ENCODE measurements around the gene SCTR.
A peak's percentile ranks its signal among the peaks of the same experiment; 100 is the strongest.

The SCTR gene

GRCh38 chr2:119522671-119523070, 1.6 kb downstream of the SCTR start:
- DNase-seq: no peak

DNA sequence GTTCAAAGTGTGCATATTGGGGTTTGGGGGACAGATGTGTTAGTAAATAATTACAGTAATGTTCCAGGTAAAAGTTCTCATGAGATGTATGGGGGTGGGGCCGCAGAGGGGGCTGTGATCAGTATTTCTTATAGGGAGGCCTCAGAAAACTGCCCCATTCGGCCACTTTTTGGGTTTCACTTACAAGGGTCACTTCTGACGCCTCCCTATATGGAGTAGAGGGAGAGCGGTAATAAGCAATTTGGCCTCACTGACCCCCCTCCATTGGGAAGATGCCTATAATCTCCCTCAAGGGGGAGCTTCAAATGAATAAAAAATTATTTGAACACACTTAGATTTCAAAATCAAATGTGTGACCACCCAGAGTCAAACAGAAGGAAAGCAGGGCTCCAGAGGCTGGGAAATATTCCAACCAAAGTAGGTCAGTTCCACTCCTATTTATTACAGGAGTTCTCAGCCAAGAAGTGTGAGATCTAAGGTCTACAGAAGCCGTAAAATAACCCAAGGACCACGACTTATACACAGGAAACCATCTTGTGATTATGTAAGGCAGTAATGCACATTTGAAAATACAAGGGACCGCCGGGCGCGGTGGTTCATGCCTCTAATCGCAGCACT, 2.7 kb downstream of the SCTR start:
- no peak for DNase-seq

DNA sequence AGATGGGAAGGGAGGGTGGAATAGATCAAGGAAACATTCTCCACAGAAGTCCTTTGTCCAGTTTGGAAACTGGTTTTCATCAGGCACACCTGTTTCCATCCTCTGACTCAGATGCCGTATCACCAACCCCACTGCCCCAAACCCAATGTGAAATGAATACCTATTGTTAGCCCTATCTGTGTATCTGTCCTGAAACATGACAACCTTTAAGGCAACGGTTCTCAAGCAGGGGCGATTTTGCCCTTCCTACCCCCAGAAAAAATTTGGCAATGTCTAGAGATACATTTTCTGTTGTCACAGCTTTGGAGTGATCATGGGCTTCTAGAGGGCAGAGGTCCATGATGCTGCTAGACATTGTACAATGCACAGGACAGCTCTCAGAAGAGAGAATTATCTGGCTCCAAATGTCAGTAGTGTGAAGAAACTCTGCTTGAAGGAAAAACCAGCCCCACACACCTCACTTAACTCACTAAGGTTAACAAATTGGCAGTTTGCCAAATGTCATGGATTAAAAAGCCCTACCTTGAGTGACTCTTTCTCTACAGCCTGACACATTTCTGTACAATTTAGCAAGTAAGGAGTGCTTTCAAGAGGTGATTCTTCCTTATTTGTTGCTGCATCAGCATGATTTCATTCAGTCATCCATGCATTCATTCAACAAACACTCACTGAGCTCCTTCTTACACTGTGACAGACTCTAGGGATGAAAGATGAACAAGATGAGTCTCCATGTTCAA, 3.4 kb downstream of the SCTR start:
- no peak for DNase-seq

DNA sequence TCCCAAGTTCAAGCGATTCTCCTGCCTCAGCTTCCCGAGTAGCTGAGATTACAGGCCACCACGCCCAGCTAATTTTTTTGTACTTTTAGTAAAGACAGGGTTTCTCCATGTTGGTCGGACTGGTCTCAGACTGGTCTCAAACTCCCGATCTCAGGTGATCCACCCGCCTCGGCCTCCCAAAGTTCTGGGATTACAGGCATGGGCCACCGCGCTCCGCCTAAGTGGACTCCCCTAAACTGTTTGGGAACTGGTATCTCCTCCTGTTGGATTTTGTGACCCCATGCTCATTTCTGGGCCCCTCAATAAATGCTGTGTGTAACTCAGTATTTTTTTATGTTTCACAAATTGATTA, 5.2 kb downstream of the SCTR start:
- DNase-seq: no peak

- no peak for DNase-seq
Measured at GRCh38 chr2:119518401-119519056, 5.8 kb downstream of the SCTR start.

- DNase-seq: peak; percentile 45
Measured at GRCh38 chr2:119517433-119517832, 6.8 kb downstream of the SCTR start.

DNA sequence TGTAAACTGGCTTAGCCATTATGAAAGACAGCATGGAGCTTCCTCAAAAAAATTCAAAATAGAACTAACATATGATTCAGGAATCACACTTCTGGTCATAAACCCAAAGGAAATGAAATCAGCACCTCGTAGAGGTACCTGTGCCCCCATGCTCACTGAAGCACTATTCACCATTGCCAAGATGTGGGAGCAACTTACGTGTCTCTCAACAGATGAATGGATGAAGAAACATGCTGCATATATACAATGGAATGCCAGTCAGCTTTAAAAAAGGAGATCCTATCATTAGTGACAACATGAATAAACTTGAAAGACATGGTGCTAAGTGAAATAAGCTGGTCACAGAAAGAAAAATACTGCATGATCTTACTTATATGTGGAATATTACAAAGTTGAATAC, 8.2 kb downstream of the SCTR start:
- DNase-seq: no peak

GRCh38 chr2:119513832-119514231, 10.5 kb downstream of the SCTR start:
- no peak for DNase-seq

DNA sequence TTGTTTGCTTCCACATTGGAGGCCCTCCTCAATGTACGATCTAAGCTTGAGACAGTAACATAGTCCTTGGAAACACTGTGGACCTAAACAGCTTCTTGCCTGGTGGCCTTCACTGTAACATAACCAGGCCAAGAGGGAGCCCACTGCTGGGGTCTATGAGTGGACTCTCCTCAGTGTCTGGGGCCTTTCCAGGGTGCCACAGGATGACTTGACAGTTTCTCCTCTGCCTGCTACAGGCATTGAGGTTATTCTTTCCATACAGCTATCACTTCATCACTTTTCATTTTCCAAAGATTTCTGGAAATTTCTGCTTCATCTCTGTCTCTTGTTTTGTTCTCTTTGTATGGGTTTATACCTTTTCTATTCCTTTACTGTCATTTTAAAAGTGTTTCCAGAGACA, 11.3 kb downstream of the SCTR start:
- DNase-seq: no peak

DNA sequence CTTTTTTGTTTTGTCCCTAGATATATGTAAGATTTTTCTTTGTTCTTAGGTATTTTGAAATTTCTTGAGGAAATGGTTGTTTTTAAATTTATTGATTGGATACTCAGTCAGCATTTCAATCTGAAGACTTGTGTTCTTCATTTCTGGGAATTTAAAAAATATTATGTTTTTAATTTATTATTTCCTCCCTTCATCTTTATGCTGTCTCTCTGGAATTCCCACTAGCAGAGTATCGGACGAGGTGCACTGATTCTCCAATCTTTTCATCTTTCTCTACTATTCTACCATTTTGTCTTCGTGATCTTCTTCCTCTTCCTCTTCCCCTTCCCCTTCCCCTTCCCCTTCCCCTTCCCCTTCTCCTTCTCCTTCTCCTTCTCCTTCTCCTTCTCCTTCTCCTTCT, 12.3 kb downstream of the SCTR start:
- DNase-seq: no peak

- DNase-seq: no peak
Measured at GRCh38 chr2:119508756-119509155, 15.5 kb downstream of the SCTR start.

- no peak for DNase-seq
Measured at GRCh38 chr2:119496682-119497081, 27.6 kb downstream of the SCTR start.

DNA sequence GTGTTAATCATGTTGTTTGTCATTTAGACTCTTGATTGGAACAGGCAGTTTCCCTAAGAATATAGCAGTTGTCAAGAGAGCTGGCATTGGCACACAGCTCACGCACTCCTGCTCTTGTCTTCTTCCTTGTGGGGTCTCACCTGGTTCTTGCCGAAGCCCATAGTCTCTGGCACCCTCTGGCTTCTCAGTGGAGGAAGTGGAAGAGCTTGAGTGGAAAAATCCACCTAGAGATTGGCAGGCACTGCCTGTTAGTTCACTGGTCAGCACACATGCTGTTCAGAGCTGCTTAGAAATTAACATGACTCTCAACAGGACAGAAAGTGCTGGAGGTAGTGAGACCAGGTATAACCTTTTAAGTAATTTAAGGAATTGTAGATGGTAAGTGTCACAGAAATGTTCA, 28.3 kb downstream of the SCTR start:
- no peak for DNase-seq

DNA sequence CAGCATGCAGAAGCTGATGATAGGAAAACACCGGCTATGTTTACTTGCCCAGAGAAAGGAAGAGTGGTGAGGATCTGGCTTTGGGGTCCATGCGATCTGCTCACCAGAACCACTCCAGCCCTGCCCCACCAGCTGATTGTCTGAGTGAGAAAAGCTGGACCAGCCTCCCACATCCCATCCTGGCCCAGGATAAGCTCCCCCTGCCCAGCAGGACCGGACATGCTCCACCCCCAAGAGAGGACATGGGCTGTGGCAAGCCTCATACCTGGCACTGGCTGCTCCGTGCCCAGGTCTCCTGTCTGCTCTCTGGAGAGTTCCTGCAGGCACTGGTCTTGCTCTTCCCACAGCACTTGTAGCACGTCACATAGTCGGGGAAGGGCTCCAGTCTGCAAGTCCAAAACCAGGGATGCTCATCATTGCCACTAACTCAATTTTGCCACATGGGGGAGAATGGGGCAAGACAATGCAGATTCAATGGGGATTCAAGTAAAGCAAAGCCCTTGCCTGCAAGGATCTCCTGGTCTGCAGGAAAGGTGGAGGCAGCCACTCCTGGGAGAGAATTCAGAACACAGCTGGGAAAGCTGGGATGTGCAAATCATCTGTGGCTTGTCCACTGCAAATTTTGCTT, 30.0 kb downstream of the SCTR start:
- DNase-seq: no peak

DNA sequence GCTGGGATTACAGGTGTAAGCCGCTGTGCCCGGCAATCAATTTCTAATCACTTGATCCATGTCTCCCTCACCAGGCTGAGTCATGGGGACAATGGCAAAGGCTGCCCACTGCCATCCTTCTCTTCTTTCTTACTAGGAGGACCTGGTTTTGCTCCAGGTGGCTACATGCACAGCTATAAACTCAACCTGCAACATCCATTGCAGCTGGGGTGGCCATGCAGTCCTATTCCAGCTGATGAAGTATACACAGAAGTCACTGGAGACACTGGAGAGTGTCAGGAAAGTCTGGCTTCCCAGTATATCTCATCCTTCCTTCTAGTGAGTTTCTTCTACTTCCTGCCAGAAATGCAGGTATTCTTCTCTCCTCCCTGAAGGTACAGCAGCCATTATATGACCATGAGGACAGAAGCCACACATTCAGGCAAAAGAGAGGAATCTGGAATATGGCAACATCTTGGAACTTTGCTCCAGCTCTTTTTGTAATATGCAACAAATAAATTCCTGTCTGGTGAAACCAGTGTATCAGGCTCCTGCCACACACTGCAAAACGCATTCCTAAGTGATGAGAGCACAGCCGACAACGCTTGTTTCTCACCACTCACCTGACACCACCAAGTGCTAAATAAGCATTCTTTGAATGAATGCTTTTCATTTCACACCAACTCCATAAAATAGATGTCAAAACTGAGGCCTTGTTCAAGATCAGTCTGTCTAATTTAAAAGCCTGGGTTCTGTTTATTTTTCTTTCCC, 32.3 kb downstream of the SCTR start:
- no peak for DNase-seq

DNA sequence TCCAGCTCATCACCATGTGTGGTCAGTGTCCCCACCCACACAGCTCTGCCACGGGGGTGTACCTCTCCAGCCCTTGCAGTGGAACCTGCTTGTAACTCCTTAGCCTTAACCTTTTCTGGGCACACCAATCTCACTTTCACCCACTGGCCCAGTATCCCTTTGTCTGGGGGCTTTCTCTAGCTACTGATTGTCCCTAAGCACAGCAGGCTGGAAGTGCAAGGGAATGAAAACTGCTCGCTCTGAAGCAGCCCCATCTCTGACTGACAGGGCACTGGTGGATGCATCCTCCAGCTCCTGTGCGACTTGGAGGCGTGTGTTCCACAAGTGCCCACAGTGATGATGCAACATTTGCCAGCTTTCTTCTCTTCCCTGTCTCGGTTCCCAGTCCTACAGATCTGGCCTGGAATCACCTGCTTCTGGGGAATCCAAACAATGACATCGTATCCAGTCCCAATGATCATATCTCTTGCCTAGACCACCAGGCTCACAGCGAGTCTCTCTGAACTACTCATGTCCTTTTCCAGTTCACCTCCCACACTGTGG, 33.6 kb downstream of the SCTR start:
- no peak for DNase-seq

- no peak for DNase-seq
Measured at GRCh38 chr2:119490106-119490505, 34.2 kb downstream of the SCTR start.

DNA sequence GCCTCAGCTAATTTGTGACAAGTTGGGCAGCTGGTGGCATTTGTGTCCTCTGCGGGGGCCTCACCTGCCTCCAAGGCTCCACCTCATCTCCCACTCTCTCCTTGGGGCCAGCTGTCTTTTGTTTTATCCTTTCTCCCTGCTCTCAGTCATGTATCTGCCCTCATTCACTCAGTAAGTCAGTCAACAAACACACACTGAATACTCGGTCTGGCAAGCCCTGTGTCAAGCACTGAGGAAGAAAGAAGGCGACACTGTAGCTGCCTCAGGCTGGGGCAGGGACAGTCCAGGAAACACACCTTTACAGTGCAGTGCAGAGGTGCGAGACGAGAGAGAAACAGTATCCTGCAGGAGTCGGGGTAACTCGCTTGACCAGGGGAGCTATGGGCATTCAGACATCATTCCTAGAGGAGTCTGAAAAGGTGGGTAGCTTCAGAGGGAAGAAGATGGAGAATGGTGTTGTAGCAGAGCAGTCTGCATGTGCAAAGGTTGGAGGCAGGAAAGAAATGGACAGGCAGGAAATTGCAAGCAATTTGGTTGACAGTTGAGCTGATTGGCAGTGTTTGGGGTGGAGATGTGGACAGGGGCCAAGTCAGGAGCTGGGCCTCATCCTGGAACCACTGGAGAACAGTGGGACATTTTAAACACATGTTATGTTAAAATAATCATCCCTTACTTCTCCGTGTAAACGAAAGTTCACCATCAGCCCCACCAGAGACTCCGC, 34.9 kb downstream of the SCTR start:
- no peak for DNase-seq

GRCh38 chr2:119488245-119489214, 35.8 kb downstream of the SCTR start:
- no peak for DNase-seq

DNA sequence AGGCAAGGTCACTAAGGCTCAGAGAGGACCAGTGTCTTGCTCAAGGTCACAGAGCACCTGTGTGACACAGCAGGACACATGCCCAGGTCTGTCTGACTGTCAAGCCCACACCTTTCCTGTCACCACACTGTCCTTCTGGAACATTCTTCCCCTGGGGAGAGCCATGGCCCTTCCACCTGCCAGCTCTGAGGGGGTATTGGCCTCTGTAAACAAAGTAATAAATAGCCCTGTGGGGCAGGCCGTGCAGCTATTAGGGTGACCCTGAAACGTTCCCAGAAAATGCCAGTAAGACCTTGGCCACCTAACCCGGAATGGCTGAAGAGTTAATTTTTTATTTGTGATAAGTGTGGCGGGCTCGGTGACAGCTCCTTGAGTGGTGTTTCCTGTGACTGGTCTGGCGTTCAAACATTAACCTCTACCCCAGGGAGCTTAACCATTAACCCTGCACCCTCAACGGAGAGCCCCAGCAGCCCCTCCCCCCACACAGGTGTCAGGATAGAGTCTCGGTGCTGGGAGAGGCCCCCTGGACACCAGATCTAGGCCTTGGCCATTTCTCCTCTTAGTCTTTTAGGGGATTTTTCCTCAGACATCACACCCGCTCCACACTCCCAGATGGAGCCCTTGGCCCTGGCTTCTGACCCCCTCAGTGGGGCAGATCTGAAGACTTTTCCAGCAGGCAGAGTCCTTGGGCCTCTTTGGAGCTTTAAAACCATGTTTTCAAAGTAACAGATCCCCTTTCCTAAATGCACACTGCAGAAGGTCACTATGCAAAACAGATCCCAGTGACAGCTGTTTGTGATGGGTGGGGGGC, 36.6 kb downstream of the SCTR start:
- DNase-seq: no peak
